ENCODE data around the gene TOM1.

TOM1 gene

GRCh38 chr22:35299673-35300499, at the start of gene TOM1:
TOM1 (plus strand) TSS chr22:35299894; CDS start chr22:35299929, 35 bp downstream.
- DNase-seq, result peak; percentile 93 to 99 (median 95)
- intact Hi-C loops (cut with DNase I), result loop anchor here (5.0 kb wide), 1 partner anchor 43 kb away; the partner anchor contains the start of gene HMGXB4

GRCh38 chr22:35250156-35250555, 49.5 kb upstream of the TOM1 start:
- intact Hi-C loops (cut with DNase I), result no loop called here
- no peak for DNase-seq

GRCh38 chr22:35253946-35254345, 45.7 kb upstream of the TOM1 start:
- intact Hi-C loops (cut with DNase I), result no loop called here

GRCh38 chr22:35257002-35257320, 42.7 kb upstream of the TOM1 start:
- DNase-seq, result no peak
- intact Hi-C loops (cut with DNase I), result loop anchor here (5.0 kb wide), 1 partner anchor 40 kb away; the partner anchor contains the start of gene TOM1

More at GRCh38 chr22:35253946-35254345, 45.7 kb upstream of the TOM1 start:
- DNase-seq, result no peak

- intact Hi-C loops (cut with DNase I), result loop anchor here (5.0 kb wide), 1 partner anchor 40 kb away; the partner anchor contains the start of gene TOM1
Observed at GRCh38 chr22:35257321-35258190, 42.1 kb upstream of the TOM1 start, which contains the start of gene HMGXB4. HMGXB4 (plus strand) TSS chr22:35257493; CDS start chr22:35262391, 4,898 bp downstream.

GRCh38 chr22:35258191-35258988, 41.3 kb upstream of the TOM1 start:
- DNase-seq, result no peak
- intact Hi-C loops (cut with DNase I), result loop anchor here (5.0 kb wide), 1 partner anchor 39 kb away; the partner anchor contains the start of gene TOM1

More at GRCh38 chr22:35257321-35258190, 42.1 kb upstream of the TOM1 start, which contains the start of gene HMGXB4:
- DNase-seq, result peak; percentile 81 to 98 (median 87)

- intact Hi-C loops (cut with DNase I), result no loop called here
Observed at GRCh38 chr22:35264986-35265385, 34.7 kb upstream of the TOM1 start.

GRCh38 chr22:35266277-35266676, 33.4 kb upstream of the TOM1 start:
- intact Hi-C loops (cut with DNase I), result no loop called here
- no peak for DNase-seq

More at GRCh38 chr22:35264986-35265385, 34.7 kb upstream of the TOM1 start:
- DNase-seq, result no peak

- no peak for DNase-seq
- intact Hi-C loops (cut with DNase I), result no loop called here
Observed at GRCh38 chr22:35269630-35270029, 30.1 kb upstream of the TOM1 start.

GRCh38 chr22:35274154-35274871, 25.4 kb upstream of the TOM1 start:
- no peak for DNase-seq
- intact Hi-C loops (cut with DNase I), result no loop called here

- intact Hi-C loops (cut with DNase I), result no loop called here
- no peak for DNase-seq
Observed at GRCh38 chr22:35275580-35275979, 24.1 kb upstream of the TOM1 start.

- DNase-seq, result no peak
- intact Hi-C loops (cut with DNase I), result no loop called here
Observed at GRCh38 chr22:35276019-35276418, 23.7 kb upstream of the TOM1 start.

GRCh38 chr22:35288116-35288515, 11.6 kb upstream of the TOM1 start:
- intact Hi-C loops (cut with DNase I), result no loop called here
- no peak for DNase-seq

- intact Hi-C loops (cut with DNase I), result no loop called here
- no peak for DNase-seq
Observed at GRCh38 chr22:35292786-35293185, 6.9 kb upstream of the TOM1 start.

- intact Hi-C loops (cut with DNase I), result loop anchor here (5.0 kb wide), 1 partner anchor 39 kb away; the partner anchor contains the start of gene HMGXB4
- DNase-seq, result no peak
Observed at GRCh38 chr22:35296051-35296450, 3.6 kb upstream of the TOM1 start.

- intact Hi-C loops (cut with DNase I), result loop anchor here (5.0 kb wide), 1 partner anchor 42 kb away; the partner anchor contains the start of gene HMGXB4
- DNase-seq, result peak in 2 of 10 donors; percentile 13 to 21
Observed at GRCh38 chr22:35299217-35299672, 449 bp upstream of the TOM1 start.

GRCh38 chr22:35301372-35301874, 1.7 kb downstream of the TOM1 start:
- DNase-seq, result peak in 1 of 10 donors; percentile 79
- intact Hi-C loops (cut with DNase I), result no loop called here

GRCh38 chr22:35303029-35303624, 3.4 kb downstream of the TOM1 start:
- DNase-seq, result no peak
- intact Hi-C loops (cut with DNase I), result no loop called here
